Medulla oblongata (tissue), 1 donor: Measurements from ENCODE around the gene RPTOR.
A peak's percentile ranks its signal among the peaks of the same experiment; 100 is the strongest.

Experiments
- DNase-seq: peaks from one replicate; pipeline ENCODE4 v3.0.0-alpha.2; 2015; ENCODE audit errors: extremely low spot score

Gene RPTOR

GRCh38 chr17:80998118-80998747 is 453.6 kb downstream of the RPTOR start:
- DNase-seq = no peak

GRCh38 chr17:80998748-80999535 is 454.3 kb downstream of the RPTOR start:
- DNase-seq = peak; percentile 70

GRCh38 chr17:80999536-81000333 is 455.1 kb downstream of the RPTOR start:
- DNase-seq = no peak

- no peak for DNase-seq
Observed at GRCh38 chr17:81000334-81000630, 455.6 kb downstream of the RPTOR start.

- no peak for DNase-seq
Observed at GRCh38 chr17:81000631-81001357, 456.2 kb downstream of the RPTOR start.

GRCh38 chr17:81002013-81002384 is 457.4 kb downstream of the RPTOR start:
- no peak for DNase-seq

GRCh38 chr17:81002409-81003361 is 458.0 kb downstream of the RPTOR start:
- DNase-seq = no peak

- DNase-seq = no peak
Observed at GRCh38 chr17:81003711-81004475, 459.3 kb downstream of the RPTOR start.

GRCh38 chr17:81006891-81007290 is 462.3 kb downstream of the RPTOR start:
- DNase-seq = no peak

- DNase-seq = no peak
Observed at GRCh38 chr17:81008140-81008539, 463.5 kb downstream of the RPTOR start.

GRCh38 chr17:81009136-81009535 is 464.5 kb downstream of the RPTOR start:
- no peak for DNase-seq

GRCh38 chr17:81010935-81011334 is 466.3 kb downstream of the RPTOR start:
- no peak for DNase-seq

- no peak for DNase-seq
Observed at GRCh38 chr17:81011951-81012350, 467.3 kb downstream of the RPTOR start.

GRCh38 chr17:81012574-81013447 is 468.2 kb downstream of the RPTOR start:
- no peak for DNase-seq

- DNase-seq = no peak
Observed at GRCh38 chr17:81013642-81014041, 469.0 kb downstream of the RPTOR start.

- DNase-seq = no peak
Observed at GRCh38 chr17:81015136-81015535, 470.5 kb downstream of the RPTOR start.
